ENCODE data around the gene CNOT10.

Gene CNOT10

DNA sequence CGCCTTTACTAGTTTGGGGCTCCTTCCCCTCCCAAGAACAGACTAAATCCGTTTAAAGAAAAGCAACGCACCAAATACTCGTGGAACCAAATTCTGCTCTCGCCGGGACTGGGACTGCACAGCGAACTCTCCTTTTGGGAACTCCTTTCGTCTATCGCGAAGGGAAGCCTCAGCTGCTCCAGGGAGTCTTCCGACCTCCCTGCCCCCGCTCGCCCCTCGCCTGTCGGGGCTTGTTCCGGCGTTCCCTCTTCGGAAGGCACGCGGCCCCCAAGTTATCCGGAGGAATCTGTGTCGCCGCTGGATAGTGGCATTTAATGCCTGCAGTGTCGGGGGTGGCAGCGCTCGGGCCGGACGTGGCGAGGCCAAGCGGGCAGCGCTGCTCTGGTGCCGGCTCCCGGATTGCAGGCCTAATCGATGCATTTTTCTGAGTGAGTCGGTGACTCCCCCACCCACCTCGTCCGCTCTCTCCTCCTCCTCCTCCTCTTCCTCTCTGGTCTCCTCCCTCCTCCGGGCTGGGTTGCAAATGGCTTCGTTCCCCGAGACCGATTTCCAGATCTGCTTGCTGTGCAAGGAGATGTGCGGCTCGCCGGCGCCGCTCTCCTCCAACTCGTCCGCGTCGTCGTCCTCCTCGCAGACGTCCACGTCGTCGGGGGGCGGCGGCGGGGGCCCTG is 132.7 kb downstream of the CNOT10 start, which contains the start of gene TRIM71:
Gene TRIM71 (plus strand): TSS at position 440 of the 671 bp plus-strand sequence. CDS start 84 bp downstream, at position 524.
- DNase-seq (ENCODE audit: low read depth), result peak; percentile 16
- H3K4me3 ChIP-seq (ENCODE audit: low read length), result no peak within 1 kb of the TSS
- TF ChIP-seq, protein P1, sequence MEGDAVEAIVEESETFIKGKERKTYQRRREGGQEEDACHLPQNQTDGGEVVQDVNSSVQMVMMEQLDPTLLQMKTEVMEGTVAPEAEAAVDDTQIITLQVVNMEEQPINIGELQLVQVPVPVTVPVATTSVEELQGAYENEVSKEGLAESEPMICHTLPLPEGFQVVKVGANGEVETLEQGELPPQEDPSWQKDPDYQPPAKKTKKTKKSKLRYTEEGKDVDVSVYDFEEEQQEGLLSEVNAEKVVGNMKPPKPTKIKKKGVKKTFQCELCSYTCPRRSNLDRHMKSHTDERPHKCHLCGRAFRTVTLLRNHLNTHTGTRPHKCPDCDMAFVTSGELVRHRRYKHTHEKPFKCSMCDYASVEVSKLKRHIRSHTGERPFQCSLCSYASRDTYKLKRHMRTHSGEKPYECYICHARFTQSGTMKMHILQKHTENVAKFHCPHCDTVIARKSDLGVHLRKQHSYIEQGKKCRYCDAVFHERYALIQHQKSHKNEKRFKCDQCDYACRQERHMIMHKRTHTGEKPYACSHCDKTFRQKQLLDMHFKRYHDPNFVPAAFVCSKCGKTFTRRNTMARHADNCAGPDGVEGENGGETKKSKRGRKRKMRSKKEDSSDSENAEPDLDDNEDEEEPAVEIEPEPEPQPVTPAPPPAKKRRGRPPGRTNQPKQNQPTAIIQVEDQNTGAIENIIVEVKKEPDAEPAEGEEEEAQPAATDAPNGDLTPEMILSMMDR (IDR thresholded peaks at IDR 0.05; ENCODE audit: insufficient read depth, low read depth, low read length, missing control alignments), result no peak

DNA sequence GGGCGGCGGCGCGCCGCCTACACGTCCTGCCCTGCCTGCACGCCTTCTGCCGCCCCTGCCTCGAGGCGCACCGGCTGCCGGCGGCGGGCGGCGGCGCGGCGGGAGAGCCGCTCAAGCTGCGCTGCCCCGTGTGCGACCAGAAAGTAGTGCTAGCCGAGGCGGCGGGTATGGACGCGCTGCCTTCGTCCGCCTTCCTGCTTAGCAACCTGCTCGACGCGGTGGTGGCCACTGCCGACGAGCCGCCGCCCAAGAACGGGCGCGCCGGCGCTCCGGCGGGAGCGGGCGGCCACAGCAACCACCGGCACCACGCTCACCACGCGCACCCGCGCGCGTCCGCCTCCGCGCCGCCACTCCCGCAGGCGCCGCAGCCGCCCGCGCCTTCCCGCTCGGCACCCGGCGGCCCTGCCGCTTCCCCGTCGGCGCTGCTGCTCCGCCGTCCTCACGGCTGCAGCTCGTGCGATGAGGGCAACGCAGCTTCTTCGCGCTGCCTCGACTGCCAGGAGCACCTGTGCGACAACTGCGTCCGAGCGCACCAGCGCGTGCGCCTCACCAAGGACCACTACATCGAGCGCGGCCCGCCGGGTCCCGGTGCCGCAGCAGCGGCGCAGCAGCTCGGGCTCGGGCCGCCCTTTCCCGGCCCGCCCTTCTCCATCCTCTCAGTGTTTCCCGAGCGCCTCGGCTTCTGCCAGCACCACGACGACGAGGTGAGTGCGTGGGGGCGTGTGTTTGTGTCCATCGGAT is 133.4 kb downstream of the CNOT10 start:
- peak; percentile 18 for DNase-seq (ENCODE audit: low read depth)
- TF ChIP-seq, protein P1 (IDR thresholded peaks at IDR 0.05; ENCODE audit: insufficient read depth, low read depth, low read length, missing control alignments), result no peak
- no peak overlapping the region for H3K4me3 ChIP-seq (ENCODE audit: low read length)

DNA sequence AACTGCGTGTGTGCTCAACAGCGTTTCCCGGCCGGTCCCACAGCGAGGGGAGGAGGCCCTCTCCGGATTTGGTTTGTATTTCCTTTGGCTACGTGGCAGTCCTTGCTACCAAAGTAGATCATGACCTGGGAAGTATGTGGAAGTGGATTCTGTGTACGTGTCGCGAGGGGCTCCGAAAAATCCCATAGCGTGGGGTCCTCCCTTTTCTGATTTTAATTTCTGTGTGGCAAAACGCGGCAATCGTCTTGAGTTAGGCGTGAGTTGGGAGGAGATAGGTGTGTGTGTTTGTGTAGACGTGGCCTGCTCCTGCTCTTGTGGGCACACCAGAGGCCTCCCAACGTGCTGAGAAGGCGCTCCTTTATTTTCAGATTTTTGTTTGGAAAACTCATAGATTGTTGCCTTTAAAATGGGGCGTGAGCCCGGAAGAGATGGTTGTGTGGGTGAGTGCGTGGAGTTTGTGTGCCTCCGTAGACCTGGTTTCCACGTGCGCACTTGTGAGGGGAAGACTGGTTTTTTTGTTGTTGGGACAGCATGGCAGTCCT is 134.1 kb downstream of the CNOT10 start:
- TF ChIP-seq, protein P1 (IDR thresholded peaks at IDR 0.05; ENCODE audit: insufficient read depth, low read depth, low read length, missing control alignments), result no peak
- H3K4me3 ChIP-seq (ENCODE audit: low read length), result no peak overlapping the region
- no peak for DNase-seq (ENCODE audit: low read depth)

GRCh38 chr3:32819551-32820348 is 134.8 kb downstream of the CNOT10 start:
- H3K4me3 ChIP-seq (ENCODE audit: low read length), result no peak overlapping the region
- TF ChIP-seq, protein P1 (IDR thresholded peaks at IDR 0.05; ENCODE audit: insufficient read depth, low read depth, low read length, missing control alignments), result no peak
- DNase-seq (ENCODE audit: low read depth), result no peak

DNA sequence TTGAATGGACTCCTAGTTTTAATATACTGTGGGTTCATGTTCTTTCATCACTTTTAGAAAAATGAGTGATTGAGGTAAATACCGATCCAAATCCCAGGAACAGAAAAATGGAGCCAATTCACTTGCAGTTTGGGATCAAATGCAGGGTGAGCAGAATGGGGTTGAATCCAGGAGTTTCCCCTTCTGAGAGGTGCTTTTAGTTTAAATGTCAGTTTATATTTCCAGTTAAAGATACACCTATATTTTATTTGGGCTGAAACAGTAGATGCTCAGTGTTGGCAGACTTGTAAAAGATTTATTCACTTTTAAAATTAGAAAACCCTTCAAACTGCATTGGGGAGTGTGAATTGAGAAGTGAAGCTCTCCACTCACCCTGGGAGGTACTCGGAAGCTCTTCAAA is 135.4 kb downstream of the CNOT10 start:
- TF ChIP-seq, protein P1 (IDR thresholded peaks at IDR 0.05; ENCODE audit: insufficient read depth, low read depth, low read length, missing control alignments), result no peak
- DNase-seq (ENCODE audit: low read depth), result no peak
- H3K4me3 ChIP-seq (ENCODE audit: low read length), result no peak overlapping the region

GRCh38 chr3:32820971-32821685 is 136.1 kb downstream of the CNOT10 start:
- TF ChIP-seq, protein P1 (IDR thresholded peaks at IDR 0.05; ENCODE audit: insufficient read depth, low read depth, low read length, missing control alignments), result no peak
- DNase-seq (ENCODE audit: low read depth), result no peak
- no peak overlapping the region for H3K4me3 ChIP-seq (ENCODE audit: low read length)
